Urinary bladder (tissue), 4 donors: ENCODE measurements around the gene KAT6B. TPM values are rescaled to one million over a fixed set of nuclear protein-coding genes. Genes with fewer than 3 reads are reported as not detected.

Experiments used
- DNase-seq: peaks from one replicate; pipeline ENCODE4 v3.0.0-alpha.2; 2015; ENCODE audit errors: extremely low spot score
- H3K27ac ChIP-seq: one replicate; pipeline ENCODE4 v1.5.1; 2013; ENCODE audit warnings: low read depth, mild to moderate bottlenecking, moderate library complexity
- H3K36me3 ChIP-seq: one replicate; pipeline ENCODE4 v1.6.1; 2013; ENCODE audit warnings: mild to moderate bottlenecking, moderate library complexity; ENCODE audit not compliant: insufficient read depth
- H3K4me1 ChIP-seq: one replicate; pipeline ENCODE4 v1.6.1; 2013; ENCODE audit warnings: mild to moderate bottlenecking, moderate library complexity; ENCODE audit not compliant: insufficient read depth
- H3K4me3 ChIP-seq: one replicate; pipeline ENCODE4 v1.5.1; 2013; ENCODE audit warnings: low read depth, low read length
- whole genome bisulfite sequencing: extraction: QIAGEN DNeasy Blood & Tissue Kit; methylation state at CpG from one replicate; pipeline ENCODE4 v1.1.7; 2013; 5-methylcytosine and 5-hydroxymethylcytosine counted together
- polyA plus RNA-seq: library from polyadenylated mRNA; stranded (reverse); fragments of 200-250 nt; gene quantifications from one replicate; pipeline ENCODE4 v1.2.3, GENCODE V29; 2013
- total RNA-seq: library from RNA; depleted of rRNA; stranded (reverse); fragments of >200 nt; gene quantifications from one replicate; pipeline ENCODE4 v1.2.3, GENCODE V29; 2014
- donor health status: healthy with polysubstance abuse.
- donor health status: healthy.

KAT6B gene
- total and polyA plus RNA-seq, 2 donors, result 14.7 to 127 TPM

GRCh38 chr10:74810087-74810486 lies 16.3 kb upstream of the KAT6B start:
- Histone ChIP-seq H3K27ac (no peak overlapping the region), H3K4me3 (no peak overlapping the region), H3K36me3 (no peaks in the 10 kb centered on the region), H3K4me1 (no peaks in the 10 kb centered on the region)
- DNase-seq, result no peak
- 94% methylated on average over 2 of the region's 2 CpGs for WGBS

DNA sequence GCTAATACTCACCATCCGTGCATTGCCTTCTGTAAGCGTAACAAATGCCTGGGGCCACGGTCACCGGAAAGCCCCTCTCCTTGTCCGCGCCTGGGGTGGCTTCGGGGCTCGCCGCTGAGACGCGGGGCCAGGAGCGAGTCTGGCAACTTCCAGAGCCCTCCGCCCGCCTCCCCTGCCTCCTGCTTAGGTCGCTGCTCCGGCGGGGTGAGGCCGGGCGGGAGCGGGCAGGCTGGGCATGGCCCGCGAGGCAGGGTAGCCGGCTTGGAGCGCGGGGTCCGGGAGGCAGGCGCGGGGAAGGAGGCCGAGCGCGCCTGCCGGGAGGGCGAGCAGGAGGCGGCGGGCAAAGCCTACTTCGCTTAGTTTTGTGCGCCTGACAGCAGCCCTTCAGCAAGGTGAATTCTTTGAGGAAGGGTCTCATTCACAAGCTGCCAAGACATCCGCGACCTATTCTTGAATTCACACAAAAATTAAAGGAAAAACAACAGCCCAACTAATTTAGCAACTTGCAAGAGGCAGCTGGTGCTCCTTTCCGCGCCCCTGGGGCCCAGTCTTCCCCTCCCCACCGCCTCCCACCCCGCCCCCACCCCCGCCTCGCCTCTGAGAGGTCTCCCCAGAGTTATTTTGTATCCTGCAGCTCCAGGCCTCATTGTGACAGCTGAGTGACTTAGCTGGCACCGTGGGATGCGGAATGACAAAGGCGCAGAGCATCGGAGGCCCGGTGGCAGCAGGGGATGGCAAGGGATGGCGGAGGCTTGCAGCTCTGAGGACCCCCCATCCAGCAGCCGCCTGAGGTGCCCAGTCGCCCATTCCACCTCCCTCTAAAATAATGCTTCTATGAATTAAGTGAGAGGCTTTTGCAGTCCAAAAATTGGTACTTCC lies 12.8 kb upstream of the KAT6B start:
- H3K4me3 ChIP-seq, result no peak overlapping the region
- H3K36me3 ChIP-seq, result no peaks in the 10 kb centered on the region
- WGBS, result 44% methylated on average over 53 of the region's 53 CpGs
- DNase-seq, result no peak
- no peaks in the 10 kb centered on the region for H3K4me1 ChIP-seq
- no peak overlapping the region for H3K27ac ChIP-seq

DNA sequence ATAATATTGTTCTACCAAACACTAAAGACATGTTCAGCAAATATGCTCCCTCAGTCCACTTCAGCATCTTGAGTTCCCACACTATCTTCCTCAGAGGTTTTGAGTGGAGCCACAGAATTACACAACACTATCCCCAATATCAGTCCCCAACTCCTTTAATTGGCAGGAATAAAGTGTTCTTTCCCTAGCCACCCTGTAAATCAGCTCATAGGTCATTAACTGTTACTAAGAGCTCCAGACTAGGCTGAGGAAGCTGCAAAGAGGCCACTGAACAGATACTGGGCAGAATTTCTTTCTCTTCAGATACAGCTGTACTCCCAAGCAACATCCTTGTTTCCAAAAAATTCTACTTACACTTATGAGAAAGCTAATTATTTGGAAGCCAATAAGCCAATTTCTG lies 11.6 kb upstream of the KAT6B start:
- no peaks in the 10 kb centered on the region for H3K4me1 ChIP-seq
- no peak overlapping the region for H3K27ac ChIP-seq
- H3K36me3 ChIP-seq, result no peaks in the 10 kb centered on the region
- no peak overlapping the region for H3K4me3 ChIP-seq
- no peak for DNase-seq

DNA sequence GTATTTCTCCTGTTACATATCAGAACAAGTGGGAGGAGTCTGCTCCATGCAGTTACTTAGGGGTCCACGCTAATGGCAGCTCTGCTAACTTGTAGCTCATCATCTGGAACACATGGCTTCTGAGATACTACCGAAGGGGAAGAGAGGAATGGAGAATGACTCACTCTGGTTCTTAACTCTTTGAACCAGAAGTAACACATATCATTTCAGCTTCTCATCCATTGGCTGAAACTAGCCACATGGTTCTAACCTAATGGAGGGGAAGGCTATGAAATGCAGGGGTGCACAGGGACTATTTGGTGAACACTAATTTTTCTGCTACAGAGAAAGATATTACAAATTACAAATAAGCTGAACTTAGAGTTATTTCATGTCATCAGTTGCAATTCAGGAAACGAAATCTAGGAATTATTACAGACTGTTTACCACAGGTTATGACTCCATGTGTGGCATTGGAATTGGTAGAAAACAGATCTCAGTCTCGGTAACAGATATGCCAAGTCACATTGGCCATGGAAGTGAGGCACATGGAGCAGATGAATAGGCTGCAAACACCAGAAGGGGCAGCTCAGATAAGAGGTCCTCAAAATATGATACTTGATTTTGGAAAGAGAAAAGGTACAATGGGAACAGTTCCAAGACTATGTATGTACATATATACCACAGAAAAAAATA lies 9.4 kb upstream of the KAT6B start:
- H3K4me3 ChIP-seq, result no peak overlapping the region
- H3K27ac ChIP-seq, result no peak overlapping the region
- DNase-seq, result no peak
- H3K4me1 ChIP-seq, result no peaks in the 10 kb centered on the region
- H3K36me3 ChIP-seq, result no peaks in the 10 kb centered on the region
- WGBS, result 94% methylated on average over 4 of the region's 4 CpGs

GRCh38 chr10:74821501-74821900 lies 4.9 kb upstream of the KAT6B start:
- Histone ChIP-seq H3K4me3 (no peak overlapping the region), H3K27ac (no peak overlapping the region)
- 64% methylated on average over 3 of the region's 3 CpGs for WGBS

GRCh38 chr10:74822101-74822500 lies 4.3 kb upstream of the KAT6B start:
- H3K27ac ChIP-seq, result no peak overlapping the region

More at GRCh38 chr10:74821501-74821900, 4.9 kb upstream of the KAT6B start:
- no peak for DNase-seq
- Histone ChIP-seq H3K36me3 (no peaks in the 10 kb centered on the region), H3K4me1 (peaks cover 3% of the 10 kb centered on the region)

GRCh38 chr10:74822521-74823089 lies 3.8 kb upstream of the KAT6B start:
- no peak overlapping the region for H3K27ac ChIP-seq
- DNase-seq, result no peak
- H3K36me3 ChIP-seq, result no peaks in the 10 kb centered on the region
- WGBS, result 29% methylated on average over 3 of the region's 3 CpGs
- peaks cover 3% of the 10 kb centered on the region for H3K4me1 ChIP-seq
- no peak overlapping the region for H3K4me3 ChIP-seq

More at GRCh38 chr10:74822101-74822500, 4.3 kb upstream of the KAT6B start:
- Histone ChIP-seq H3K4me3 (no peak overlapping the region), H3K4me1 (peaks cover 3% of the 10 kb centered on the region), H3K36me3 (no peaks in the 10 kb centered on the region)
- 83% methylated on average over 2 of the region's 2 CpGs for WGBS
- DNase-seq, result no peak

DNA sequence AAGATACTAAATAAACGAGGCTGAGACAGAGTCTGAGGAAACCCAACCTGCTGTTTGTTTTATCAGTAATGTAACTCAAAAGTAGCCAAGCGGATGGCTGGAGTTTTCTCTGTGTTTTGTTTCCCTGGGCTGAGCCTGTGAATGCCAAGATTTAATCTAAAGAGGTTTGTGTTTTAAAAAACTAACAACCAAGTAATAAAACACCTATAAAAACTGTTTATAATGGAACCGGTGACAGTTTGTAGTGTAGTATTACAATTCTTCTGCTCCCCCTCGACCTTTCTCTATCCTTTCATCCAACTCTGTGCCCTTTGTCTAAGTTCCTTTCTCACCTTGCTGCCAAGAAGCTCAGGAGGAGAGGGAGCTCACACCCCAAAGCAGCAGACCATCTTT lies 2.6 kb upstream of the KAT6B start:
- Histone ChIP-seq H3K4me1 (peaks cover 3% of the 10 kb centered on the region), H3K27ac (peak overlapping the region; percentile 15), H3K4me3 (no peak overlapping the region), H3K36me3 (no peaks in the 10 kb centered on the region)
- 19% methylated on average over 4 of the region's 4 CpGs for WGBS
- no peak for DNase-seq

- H3K27ac ChIP-seq, result peak overlapping the region; percentile 66
- WGBS, result 25% methylated on average over 18 of the region's 18 CpGs
- H3K36me3 ChIP-seq, result no peaks in the 10 kb centered on the region
- DNase-seq, result no peak
- H3K4me3 ChIP-seq, result peak overlapping the region; percentile 96
- H3K4me1 ChIP-seq, result peaks cover 3% of the 10 kb centered on the region
These were observed 2.1 kb upstream of the KAT6B start for GRCh38 chr10:74824184-74824899.

DNA sequence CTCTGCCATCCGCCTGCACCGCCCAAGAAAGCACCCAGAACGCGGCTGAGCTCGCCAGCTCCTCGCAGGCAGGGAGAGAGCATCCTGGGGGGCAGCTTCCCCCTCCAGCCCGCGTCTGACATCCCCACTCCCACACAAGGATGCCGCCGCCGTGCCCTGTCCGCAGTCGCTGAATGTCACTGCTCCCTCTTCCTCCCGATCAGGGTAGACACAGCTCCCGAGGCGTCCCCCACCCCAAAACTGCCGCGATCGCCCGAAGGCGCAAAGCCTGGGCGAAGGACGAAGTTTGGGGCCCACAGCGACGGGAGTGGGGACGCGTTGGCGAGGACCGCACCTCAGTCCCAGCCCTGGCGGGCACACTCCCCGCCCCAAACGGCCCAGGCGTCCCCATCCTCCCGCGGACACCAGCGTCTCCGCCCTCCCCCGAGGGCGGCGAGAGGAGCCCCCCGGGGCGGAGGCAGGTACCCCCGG lies 1.5 kb upstream of the KAT6B start:
- DNase-seq, result no peak
- under 1% methylated on average over 43 of the region's 43 CpGs for WGBS
- no peaks in the 10 kb centered on the region for H3K36me3 ChIP-seq
- H3K4me3 ChIP-seq, result peak overlapping the region; percentile 96
- H3K4me1 ChIP-seq, result peaks cover 3% of the 10 kb centered on the region
- peak overlapping the region; percentile 66 for H3K27ac ChIP-seq

DNA sequence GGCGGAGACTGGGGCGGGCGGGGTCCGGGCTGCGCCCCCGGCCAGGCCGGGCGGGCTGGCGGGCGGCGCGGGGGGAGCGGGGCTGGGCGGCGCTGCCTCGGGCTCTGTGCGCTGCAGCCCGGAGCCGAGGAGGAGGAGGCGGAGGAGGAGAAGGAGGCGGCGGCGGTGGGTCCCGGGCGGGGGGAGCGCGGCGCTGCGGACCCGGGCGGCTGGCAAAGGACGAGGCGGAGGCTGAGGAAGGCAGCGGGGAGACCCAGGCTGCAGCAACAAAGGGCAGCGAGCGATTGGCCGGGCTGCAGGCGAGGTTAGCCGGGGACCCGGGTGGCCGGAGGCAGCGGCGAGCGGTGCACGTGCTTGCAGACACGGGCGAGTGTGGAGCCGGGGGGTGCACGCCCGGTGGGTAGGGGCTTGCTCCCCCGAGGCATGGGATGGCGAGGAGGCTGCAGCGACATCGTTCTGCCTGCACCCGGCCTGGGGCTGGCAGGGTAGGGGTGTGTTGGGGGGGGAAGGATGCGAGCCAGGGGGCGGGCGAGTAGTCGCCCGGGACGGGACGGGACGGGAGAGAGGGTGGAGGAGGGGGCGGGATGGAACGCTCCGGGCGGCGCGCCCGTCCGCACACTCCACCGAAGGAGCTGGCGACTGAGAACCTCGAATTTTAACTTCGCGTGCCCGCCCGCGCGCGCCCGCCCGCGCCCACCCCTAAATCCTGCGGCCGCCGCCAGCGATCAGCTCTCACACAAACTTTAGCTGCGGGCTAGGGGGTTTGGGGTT lies 844 bp upstream of the KAT6B start:
- peaks cover 3% of the 10 kb centered on the region for H3K4me1 ChIP-seq
- under 1% methylated on average over 89 of the region's 89 CpGs for WGBS
- H3K36me3 ChIP-seq, result no peaks in the 10 kb centered on the region
- DNase-seq, result no peak
- peak overlapping the region; percentile 96 for H3K4me3 ChIP-seq
- peak overlapping the region; percentile 71 for H3K27ac ChIP-seq

- Histone ChIP-seq H3K4me3 (peak overlapping the region; percentile 87), H3K27ac (no peak overlapping the region), H3K4me1 (peaks cover 3% of the 10 kb centered on the region), H3K36me3 (no peaks in the 10 kb centered on the region)
- DNase-seq, result no peak
- WGBS, result 10% methylated on average over 17 of the region's 17 CpGs
These were observed 643 bp downstream of the KAT6B start for GRCh38 chr10:74827045-74827441.

- WGBS, result 88% methylated on average over 7 of the region's 7 CpGs
- Histone ChIP-seq H3K27ac (no peak overlapping the region), H3K4me1 (peaks cover 3% of the 10 kb centered on the region)
These were observed 1.3 kb downstream of the KAT6B start for GRCh38 chr10:74827694-74828093.

More at GRCh38 chr10:74827694-74828093, 1.3 kb downstream of the KAT6B start:
- Histone ChIP-seq H3K4me3 (peak overlapping the region; percentile 87), H3K36me3 (no peaks in the 10 kb centered on the region)
- DNase-seq, result no peak
